A204.1 (cell line): ENCODE results near the gene EEF2.
"Not testable (repeated sequence)": the region's sequence is repeated elsewhere in the genome, so short reads cannot be mapped to it uniquely, and the experiment has no call there.

Experiments
- FAIRE-seq: peaks from 2 replicates; lab custom pipeline; 2012; peaks lifted over from hg19 to GRCh38; lab: Jason Lieb, UNC

Gene EEF2

GRCh38 chr19:3944018-3944721 is 41.1 kb downstream of the EEF2 start:
- no peak for FAIRE-seq

- no peak for FAIRE-seq
Measured at GRCh38 chr19:3942790-3943409, 42.4 kb downstream of the EEF2 start.

GRCh38 chr19:3938300-3938950 is 46.8 kb downstream of the EEF2 start:
- FAIRE-seq = not testable (repeated sequence)

GRCh38 chr19:3936506-3937442 is 48.5 kb downstream of the EEF2 start:
- no peak for FAIRE-seq

- FAIRE-seq = no peak
Measured at GRCh38 chr19:3932931-3933810, 52.1 kb downstream of the EEF2 start, which contains the start of gene NMRK2. NMRK2 (plus strand) TSS chr19:3933069; CDS start chr19:3933672, 603 bp downstream.

GRCh38 chr19:3931041-3931440 is 54.2 kb downstream of the EEF2 start:
- FAIRE-seq = no peak
